Astrocyte of the cerebellum (primary cell): ENCODE measurements around the gene TLE4.
"Not testable (repeated sequence)": the region's sequence is repeated elsewhere in the genome, so short reads cannot be mapped to it uniquely, and the experiment has no call there.

ENCODE experiments used
- DNase-seq: peaks from one replicate; pipeline ENCODE4 v3.0.0-alpha.2; 2011; ENCODE audit warnings: low read depth
- H3K4me3 ChIP-seq: 2 replicates; pipeline ENCODE4 v1.5.1; 2011; ENCODE audit warnings: mild to moderate bottlenecking, low read depth, low read length, moderate library complexity
- in situ Hi-C: cut with HindIII; loops from 2 replicates; pipeline ENCODE4 v1.10.0; 2017; ENCODE audit warnings: low sequenced_read_pairs
- TF ChIP-seq, protein P1 (sequence below): IDR thresholded peaks from 2 replicates; pipeline ENCODE4 v1.5.1; 2012; ENCODE audit warnings: low read length, low read depth, moderate library complexity, mild to moderate bottlenecking; ENCODE audit errors: missing control alignments

TLE4 gene

GRCh38 chr9:79598562-79599345 is 27.0 kb downstream of the TLE4 start:
- in situ Hi-C loops: no loop called here
- H3K4me3 ChIP-seq: no peak overlapping the region
- DNase-seq: no peak
- TF ChIP-seq, protein P1, sequence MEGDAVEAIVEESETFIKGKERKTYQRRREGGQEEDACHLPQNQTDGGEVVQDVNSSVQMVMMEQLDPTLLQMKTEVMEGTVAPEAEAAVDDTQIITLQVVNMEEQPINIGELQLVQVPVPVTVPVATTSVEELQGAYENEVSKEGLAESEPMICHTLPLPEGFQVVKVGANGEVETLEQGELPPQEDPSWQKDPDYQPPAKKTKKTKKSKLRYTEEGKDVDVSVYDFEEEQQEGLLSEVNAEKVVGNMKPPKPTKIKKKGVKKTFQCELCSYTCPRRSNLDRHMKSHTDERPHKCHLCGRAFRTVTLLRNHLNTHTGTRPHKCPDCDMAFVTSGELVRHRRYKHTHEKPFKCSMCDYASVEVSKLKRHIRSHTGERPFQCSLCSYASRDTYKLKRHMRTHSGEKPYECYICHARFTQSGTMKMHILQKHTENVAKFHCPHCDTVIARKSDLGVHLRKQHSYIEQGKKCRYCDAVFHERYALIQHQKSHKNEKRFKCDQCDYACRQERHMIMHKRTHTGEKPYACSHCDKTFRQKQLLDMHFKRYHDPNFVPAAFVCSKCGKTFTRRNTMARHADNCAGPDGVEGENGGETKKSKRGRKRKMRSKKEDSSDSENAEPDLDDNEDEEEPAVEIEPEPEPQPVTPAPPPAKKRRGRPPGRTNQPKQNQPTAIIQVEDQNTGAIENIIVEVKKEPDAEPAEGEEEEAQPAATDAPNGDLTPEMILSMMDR: no peak

DNA sequence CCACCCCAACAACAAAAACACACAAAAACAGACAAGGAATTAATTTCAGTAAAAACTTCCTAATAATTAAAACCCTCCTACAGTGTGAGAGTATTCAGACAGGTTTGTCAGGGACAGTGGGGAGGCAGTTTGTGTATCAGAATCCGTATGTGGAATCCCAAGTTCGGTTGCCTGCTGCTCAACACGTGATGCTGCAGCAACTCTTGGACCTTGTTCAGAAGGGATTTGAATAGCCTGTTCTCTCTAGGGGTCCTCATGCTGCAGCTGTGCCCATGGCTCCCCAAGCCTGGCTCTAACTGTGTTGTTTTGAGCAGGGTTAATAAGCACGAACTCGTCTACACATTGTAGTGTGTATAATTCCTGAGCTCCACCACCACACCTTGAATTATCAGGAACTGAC is 28.7 kb downstream of the TLE4 start:
- TF ChIP-seq, protein P1: no peak
- in situ Hi-C loops: no loop called here
- no peak for DNase-seq
- H3K4me3 ChIP-seq: no peak overlapping the region

DNA sequence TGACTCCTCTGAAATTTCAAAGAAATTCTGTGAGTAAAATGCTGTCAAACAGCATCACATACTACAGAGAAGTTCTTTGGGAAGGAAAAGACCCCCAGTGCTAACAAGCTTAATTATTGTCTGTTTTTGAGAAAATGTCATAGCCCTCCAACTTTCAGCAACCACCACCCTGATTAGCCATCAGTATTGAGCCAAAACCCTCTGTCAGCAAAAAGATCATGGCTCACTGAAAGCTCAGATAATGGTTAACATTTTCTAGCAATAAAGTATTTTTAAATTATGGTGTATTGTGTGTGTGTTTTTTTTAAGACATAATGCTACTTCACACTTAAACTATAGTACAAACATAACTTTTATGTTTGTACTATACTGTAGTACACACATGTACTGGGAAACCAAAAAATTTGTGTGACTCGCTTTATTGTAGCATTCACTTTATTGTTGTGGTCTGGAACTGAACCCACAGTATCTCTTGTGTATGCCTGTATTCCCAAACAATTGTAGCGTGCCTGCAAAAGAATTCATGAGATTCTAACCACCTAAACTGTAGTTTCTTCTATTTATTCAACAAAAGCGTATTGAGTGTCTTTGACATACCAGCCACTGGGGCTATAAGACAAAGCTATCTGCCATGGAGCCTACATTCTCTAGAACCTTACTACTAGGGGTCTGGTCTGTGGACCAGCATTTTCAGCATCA is 31.6 kb downstream of the TLE4 start:
- TF ChIP-seq, protein P1: no peak
- in situ Hi-C loops: no loop called here
- peak; percentile 39 for DNase-seq
- H3K4me3 ChIP-seq: no peak overlapping the region

DNA sequence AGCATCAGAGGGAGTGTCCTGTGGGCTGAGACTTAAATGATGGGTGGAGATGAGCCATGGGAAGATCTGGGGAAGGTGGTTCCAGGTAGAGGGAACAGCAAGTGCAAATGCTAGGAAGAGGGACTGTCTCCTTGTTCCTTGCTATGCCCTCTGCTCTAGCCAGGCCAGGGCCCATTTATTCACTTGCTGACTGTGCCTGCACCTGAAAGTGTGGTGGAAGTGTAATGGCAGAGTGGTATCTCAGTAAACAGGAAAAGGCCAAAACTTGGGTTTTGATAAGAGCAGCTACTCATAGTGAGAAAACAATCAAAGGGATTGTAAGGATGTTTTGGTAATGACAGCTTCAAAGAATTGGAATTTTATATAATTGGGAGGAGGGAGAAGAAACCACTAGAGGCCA is 32.4 kb downstream of the TLE4 start:
- no peak for DNase-seq
- TF ChIP-seq, protein P1: no peak
- in situ Hi-C loops: no loop called here
- no peak overlapping the region for H3K4me3 ChIP-seq

DNA sequence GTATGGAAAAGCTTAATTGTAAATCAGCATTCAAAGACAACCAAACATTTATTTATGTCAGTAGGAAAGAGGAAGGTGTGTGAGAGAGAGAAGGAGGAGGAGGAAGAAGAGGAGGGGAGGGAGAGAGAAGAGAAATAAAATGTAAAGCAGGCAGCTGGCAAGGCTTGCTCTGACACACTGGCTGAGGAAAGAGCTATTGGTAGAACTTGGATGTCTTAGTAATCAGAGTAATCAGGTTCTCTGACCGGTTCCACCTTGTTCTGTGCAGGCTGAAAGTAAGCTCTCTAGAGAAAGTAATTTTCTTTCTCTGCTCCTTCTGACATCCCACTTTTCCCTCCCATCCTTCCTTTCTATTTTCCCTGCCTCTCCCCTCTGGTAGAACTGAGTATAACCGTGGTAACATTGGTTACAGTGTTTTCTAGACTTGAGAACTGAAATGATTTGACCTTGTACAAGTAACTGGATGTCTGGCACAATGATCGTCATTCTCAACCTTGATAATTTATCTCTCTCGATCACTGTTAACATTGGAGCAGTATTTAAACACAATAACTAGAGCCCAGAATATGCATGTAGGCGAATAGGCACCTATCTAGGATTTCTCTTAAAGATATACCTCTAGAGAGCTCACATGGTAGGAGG is 33.3 kb downstream of the TLE4 start:
- in situ Hi-C loops: no loop called here
- no peak overlapping the region for H3K4me3 ChIP-seq
- DNase-seq: no peak
- TF ChIP-seq, protein P1: no peak

DNA sequence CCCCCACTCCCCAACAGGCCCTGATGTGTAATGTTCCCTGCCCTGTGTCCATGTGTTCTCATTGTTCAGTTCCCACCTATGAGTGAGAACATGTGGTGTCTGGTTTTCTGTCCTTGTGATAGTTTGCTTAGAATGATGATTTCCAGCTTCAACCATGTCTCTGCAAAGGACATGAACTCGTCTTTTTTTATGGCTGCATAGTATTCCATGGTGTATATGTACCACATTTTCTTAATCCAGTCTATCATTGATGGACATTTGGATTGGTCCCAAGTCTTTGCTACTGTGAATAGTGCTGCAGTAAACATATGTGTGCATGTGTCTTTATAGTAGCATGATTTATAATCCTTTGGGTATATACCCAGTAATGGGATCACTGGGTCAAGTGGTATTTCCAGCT is 34.8 kb downstream of the TLE4 start:
- DNase-seq, H3K4me3 ChIP-seq, in situ Hi-C loops: not testable (repeated sequence)

GRCh38 chr9:79609468-79610018 is 37.8 kb downstream of the TLE4 start:
- TF ChIP-seq, protein P1: no peak
- in situ Hi-C loops: no loop called here
- no peak for DNase-seq
- no peak overlapping the region for H3K4me3 ChIP-seq
